Glutamatergic neuron (in vitro differentiated cells): ENCODE measurements around the gene PLA2G15. TPM values are rescaled to one million over a fixed set of nuclear protein-coding genes. Genes with fewer than 3 reads are reported as not detected.

Experiments used
- DNase-seq: peaks from one replicate; pipeline ENCODE4 v3.0.0; 2022
- H3K27ac Mint-ChIP-seq: one replicate; pipeline ENCODE4 v1.8.0; 2020; ENCODE audit warnings: mild to moderate bottlenecking, mixed read lengths, inconsistent platforms; ENCODE audit not compliant: unreplicated experiment
- H3K27me3 Mint-ChIP-seq: one replicate; pipeline ENCODE4 v1.8.0; 2020; ENCODE audit warnings: mild to moderate bottlenecking, moderate library complexity, mixed read lengths, inconsistent platforms; ENCODE audit not compliant: unreplicated experiment
- H3K36me3 Mint-ChIP-seq: one replicate; pipeline ENCODE4 v1.8.0; 2020; ENCODE audit warnings: mild to moderate bottlenecking, mixed read lengths, inconsistent platforms; ENCODE audit not compliant: unreplicated experiment
- H3K4me1 Mint-ChIP-seq: one replicate; pipeline ENCODE4 v1.8.0; 2020; ENCODE audit warnings: mild to moderate bottlenecking, low read depth, mixed read lengths, inconsistent platforms; ENCODE audit not compliant: unreplicated experiment
- H3K4me3 Mint-ChIP-seq: one replicate; pipeline ENCODE4 v1.8.0; 2020; ENCODE audit warnings: mild to moderate bottlenecking, mixed read lengths, inconsistent platforms; ENCODE audit not compliant: unreplicated experiment
- H3K9me3 Mint-ChIP-seq: one replicate; pipeline ENCODE4 v1.8.0; 2020; ENCODE audit warnings: mild to moderate bottlenecking, moderate library complexity, mixed read lengths, inconsistent platforms; ENCODE audit not compliant: unreplicated experiment
- CTCF ChIP-seq: fragments of 200-600 bp; sonication (generic); IDR thresholded peaks from one replicate; pipeline ENCODE4 v1.5.0; 2021; ENCODE audit not compliant: partially characterized antibody, unreplicated experiment
- total RNA-seq: library from RNA; stranded (reverse); fragmentation: NEBNext Ultra II Directional; extraction: Animal tissue kit (Norgen Biotek cat#: 25700); gene quantifications from one replicate; pipeline ENCODE4 v1.2.1, GENCODE V29; 2021; ENCODE audit not compliant: unreplicated experiment

PLA2G15 gene
- total RNA-seq, 1 donor from 2014 or later, result 11.9 TPM

GRCh38 chr16:68237243-68238028, 7.7 kb upstream of the PLA2G15 start:
- no peaks in the 10 kb centered on the region for H3K36me3 Mint-ChIP-seq
- no peak for TF ChIP-seq CTCF
- peak; percentile 96 for DNase-seq
- no peaks in the 10 kb centered on the region for H3K4me1 Mint-ChIP-seq
- H3K9me3 Mint-ChIP-seq, result peaks cover 2% of the 10 kb centered on the region
- peak overlapping the region; percentile 81 for H3K27ac Mint-ChIP-seq
- H3K4me3 Mint-ChIP-seq, result peak overlapping the region; percentile 95
- peaks cover 8% of the 10 kb centered on the region for H3K27me3 Mint-ChIP-seq

- peak overlapping the region; percentile 81 for H3K27ac Mint-ChIP-seq
- no peak for TF ChIP-seq CTCF
Measured at GRCh38 chr16:68238029-68238345, 7.2 kb upstream of the PLA2G15 start.

GRCh38 chr16:68242085-68242484, 3.1 kb upstream of the PLA2G15 start:
- Mint-ChIP-seq H3K4me3 (no peak overlapping the region), H3K9me3 (peaks cover 6% of the 10 kb centered on the region), H3K4me1 (peaks cover 2% of the 10 kb centered on the region), H3K27ac (no peak overlapping the region), H3K27me3 (peaks cover 8% of the 10 kb centered on the region), H3K36me3 (no peaks in the 10 kb centered on the region)
- no peak for DNase-seq
- TF ChIP-seq CTCF, result no peak

More at GRCh38 chr16:68238029-68238345, 7.2 kb upstream of the PLA2G15 start:
- Mint-ChIP-seq H3K9me3 (peaks cover 2% of the 10 kb centered on the region), H3K4me1 (no peaks in the 10 kb centered on the region), H3K27me3 (peaks cover 10% of the 10 kb centered on the region), H3K36me3 (no peaks in the 10 kb centered on the region), H3K4me3 (peak overlapping the region; percentile 95)
- DNase-seq, result no peak

- Mint-ChIP-seq H3K4me3 (no peak overlapping the region), H3K27ac (no peak overlapping the region), H3K36me3 (no peaks in the 10 kb centered on the region), H3K4me1 (peaks cover 2% of the 10 kb centered on the region), H3K27me3 (peaks cover 6% of the 10 kb centered on the region), H3K9me3 (peaks cover 6% of the 10 kb centered on the region)
- no peak for TF ChIP-seq CTCF
- no peak for DNase-seq
Measured at GRCh38 chr16:68242926-68243858, 2.0 kb upstream of the PLA2G15 start.
